ENCODE data around the gene KCNQ4.

Gene KCNQ4

GRCh38 chr1:40782371-40782956, 1.1 kb upstream of the KCNQ4 start:
- TF ChIP-seq, protein P1, sequence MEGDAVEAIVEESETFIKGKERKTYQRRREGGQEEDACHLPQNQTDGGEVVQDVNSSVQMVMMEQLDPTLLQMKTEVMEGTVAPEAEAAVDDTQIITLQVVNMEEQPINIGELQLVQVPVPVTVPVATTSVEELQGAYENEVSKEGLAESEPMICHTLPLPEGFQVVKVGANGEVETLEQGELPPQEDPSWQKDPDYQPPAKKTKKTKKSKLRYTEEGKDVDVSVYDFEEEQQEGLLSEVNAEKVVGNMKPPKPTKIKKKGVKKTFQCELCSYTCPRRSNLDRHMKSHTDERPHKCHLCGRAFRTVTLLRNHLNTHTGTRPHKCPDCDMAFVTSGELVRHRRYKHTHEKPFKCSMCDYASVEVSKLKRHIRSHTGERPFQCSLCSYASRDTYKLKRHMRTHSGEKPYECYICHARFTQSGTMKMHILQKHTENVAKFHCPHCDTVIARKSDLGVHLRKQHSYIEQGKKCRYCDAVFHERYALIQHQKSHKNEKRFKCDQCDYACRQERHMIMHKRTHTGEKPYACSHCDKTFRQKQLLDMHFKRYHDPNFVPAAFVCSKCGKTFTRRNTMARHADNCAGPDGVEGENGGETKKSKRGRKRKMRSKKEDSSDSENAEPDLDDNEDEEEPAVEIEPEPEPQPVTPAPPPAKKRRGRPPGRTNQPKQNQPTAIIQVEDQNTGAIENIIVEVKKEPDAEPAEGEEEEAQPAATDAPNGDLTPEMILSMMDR (conservative IDR thresholded peaks at IDR 0.05; ENCODE audit: low read depth) = no peak
- peak; percentile 14 for DNase-seq (ENCODE audit: low spot score)
- ChIA-PET POLR2A (ENCODE audit: low non-redundant PET) (interaction anchor here (0.7 kb wide), 1 partner anchor 9 kb away, joined by 5 read pairs; no protein-coding TSS in a partner anchor), CTCF (interaction anchor here (1.1 to 1.7 kb wide), 2 partner anchors 8 to 170 kb away, joined by 4 to 9 read pairs; no protein-coding TSS in a partner anchor)
- no peak overlapping the region for H3K27ac ChIP-seq

DNA sequence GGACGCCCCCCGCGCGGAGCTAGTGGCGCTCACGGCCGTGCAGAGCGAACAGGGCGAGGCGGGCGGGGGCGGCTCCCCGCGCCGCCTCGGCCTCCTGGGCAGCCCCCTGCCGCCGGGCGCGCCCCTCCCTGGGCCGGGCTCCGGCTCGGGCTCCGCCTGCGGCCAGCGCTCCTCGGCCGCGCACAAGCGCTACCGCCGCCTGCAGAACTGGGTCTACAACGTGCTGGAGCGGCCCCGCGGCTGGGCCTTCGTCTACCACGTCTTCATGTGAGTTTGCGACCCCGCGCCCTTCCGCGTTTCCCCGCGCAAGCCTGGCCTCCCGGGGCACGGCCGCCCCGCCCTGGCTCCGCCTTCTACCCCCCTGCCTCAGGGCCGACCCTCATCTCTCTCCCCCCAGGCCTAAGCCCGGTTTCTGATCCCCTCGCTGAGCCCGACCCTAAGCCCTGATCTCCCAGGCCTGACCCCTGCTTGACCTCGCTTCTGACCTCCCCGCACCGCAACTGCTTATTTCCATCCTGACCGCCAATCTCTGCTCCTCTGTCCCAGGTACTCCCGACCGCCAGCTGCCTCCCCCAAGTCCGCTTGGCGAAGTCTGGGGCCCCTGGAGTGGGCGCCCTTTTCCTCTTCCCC, 669 bp downstream of the KCNQ4 start:
- DNase-seq (ENCODE audit: low spot score) = no peak
- ChIA-PET CTCF (interaction anchor here (0.6 kb wide), 1 partner anchor 92 kb away, joined by 3 read pairs; no protein-coding TSS in a partner anchor), POLR2A (ENCODE audit: low non-redundant PET) (no interaction called here)
- H3K27ac ChIP-seq = no peak overlapping the region
- TF ChIP-seq, protein P1 (conservative IDR thresholded peaks at IDR 0.05; ENCODE audit: low read depth) = no peak

DNA sequence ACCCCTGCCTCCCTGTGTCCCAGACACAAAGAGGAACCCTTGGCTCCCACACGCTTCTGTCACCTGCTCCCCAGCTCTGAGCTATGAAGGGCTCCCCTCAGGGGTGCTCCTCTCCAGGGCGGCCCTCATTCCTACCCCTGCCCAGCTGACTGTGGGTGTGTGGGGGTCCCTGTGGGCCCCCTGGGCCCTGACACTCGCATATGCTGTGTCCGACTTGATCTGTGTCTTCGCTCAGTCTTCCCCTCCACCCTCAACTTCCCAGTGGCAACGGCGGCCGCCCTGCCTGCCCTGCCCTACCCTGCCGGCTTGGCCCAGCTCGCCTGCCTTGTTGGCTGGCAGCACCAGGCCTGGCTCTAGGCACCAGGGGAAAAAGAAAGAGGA, 1.2 kb downstream of the KCNQ4 start:
- TF ChIP-seq, protein P1 (conservative IDR thresholded peaks at IDR 0.05; ENCODE audit: low read depth) = no peak
- no peak for DNase-seq (ENCODE audit: low spot score)
- H3K27ac ChIP-seq = no peak overlapping the region
- ChIA-PET POLR2A (ENCODE audit: low non-redundant PET) (no interaction called here), CTCF (no interaction called here)

DNA sequence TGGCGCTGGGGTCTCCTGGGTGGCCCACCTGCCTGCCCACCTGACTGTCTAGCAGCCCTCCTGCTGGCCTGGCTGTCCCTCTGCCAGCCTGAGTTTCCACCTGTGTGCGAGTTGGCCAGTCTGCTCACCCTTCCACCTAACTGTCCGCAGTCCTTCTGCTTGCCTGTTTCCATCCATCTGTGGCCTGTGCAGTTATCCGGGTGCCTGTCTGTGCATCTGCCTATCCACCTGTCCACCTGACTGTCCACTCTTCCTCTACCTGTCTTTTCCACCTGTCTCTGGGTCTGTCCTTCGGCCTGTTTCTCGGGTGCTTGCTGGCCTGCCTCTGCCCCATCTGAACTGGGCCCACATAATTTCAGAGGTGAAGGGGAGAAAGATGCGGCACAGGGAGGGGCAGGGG, 1.9 kb downstream of the KCNQ4 start:
- DNase-seq (ENCODE audit: low spot score) = no peak
- H3K27ac ChIP-seq = no peak overlapping the region
- TF ChIP-seq, protein P1 (conservative IDR thresholded peaks at IDR 0.05; ENCODE audit: low read depth) = no peak
- CTCF ChIA-PET = no interaction called here
- POLR2A ChIA-PET (ENCODE audit: low non-redundant PET) = no interaction called here

DNA sequence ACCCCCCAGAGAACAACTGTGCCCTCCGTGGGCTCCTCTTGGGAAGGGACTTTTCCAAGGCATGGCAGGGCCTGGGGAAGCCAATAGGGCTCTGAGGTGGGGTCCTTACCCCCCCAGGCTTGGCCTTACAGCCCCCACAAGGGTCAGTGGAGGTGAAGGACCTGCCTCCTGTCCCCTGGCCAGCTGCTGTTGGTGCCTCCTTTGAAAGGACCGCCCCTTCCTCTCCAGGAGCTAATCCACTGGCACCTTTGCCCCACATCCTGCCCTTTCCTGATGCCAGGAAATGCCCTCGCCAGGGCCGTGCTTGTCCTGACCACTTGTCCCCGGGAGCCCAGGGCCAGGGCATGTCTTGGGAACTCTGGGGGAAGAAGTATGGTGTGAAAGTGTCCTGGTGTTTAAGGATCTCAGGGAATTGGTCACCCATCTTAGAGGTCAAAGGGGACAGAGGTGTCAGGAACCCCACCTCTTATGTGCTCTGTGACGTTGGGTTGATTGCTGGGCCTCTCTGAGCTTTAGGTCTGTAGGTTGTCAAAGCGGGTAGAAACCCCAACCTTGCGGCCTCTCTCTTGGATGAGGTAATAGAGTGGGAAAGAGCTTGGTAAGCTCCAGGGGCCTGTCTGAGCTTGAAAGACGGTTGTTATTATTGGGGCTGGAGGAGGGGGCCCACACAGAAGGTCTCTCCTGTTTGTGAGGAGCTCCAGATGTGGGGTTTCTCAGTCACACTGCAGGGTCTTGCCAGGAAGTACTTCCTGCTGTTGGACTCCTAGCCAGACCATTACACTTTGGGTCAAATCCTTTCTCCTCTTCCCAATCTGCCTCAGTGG, 2.8 kb downstream of the KCNQ4 start:
- ChIA-PET CTCF (interaction anchor here (0.8 kb wide), 2 partner anchors 17 to 50 kb away, joined by 3 read pairs; no protein-coding TSS in a partner anchor), POLR2A (ENCODE audit: low non-redundant PET) (no interaction called here)
- DNase-seq (ENCODE audit: low spot score) = no peak
- H3K27ac ChIP-seq = no peak overlapping the region
- TF ChIP-seq, protein P1 (conservative IDR thresholded peaks at IDR 0.05; ENCODE audit: low read depth) = no peak

- ChIA-PET POLR2A (ENCODE audit: low non-redundant PET) (no interaction called here), CTCF (interaction anchor here (0.5 to 0.8 kb wide), 4 partner anchors 17 to 415 kb away, joined by 3 to 5 read pairs (median 3); no protein-coding TSS in a partner anchor)
- no peak overlapping the region for H3K27ac ChIP-seq
- DNase-seq (ENCODE audit: low spot score) = no peak
- TF ChIP-seq, protein P1 (conservative IDR thresholded peaks at IDR 0.05; ENCODE audit: low read depth) = no peak
These were observed 3.6 kb downstream of the KCNQ4 start for GRCh38 chr1:40786995-40787705.
